Measurements from ENCODE around the gene KCNN3. TPM values are rescaled to one million over a fixed set of nuclear protein-coding genes. Genes with fewer than 3 reads are reported as not detected.
"Not testable (repeated sequence)": the region's sequence is repeated elsewhere in the genome, so short reads cannot be mapped to it uniquely, and the experiment has no call there.

KCNN3 gene
- not detected for total RNA-seq

- Mint-ChIP-seq H3K27me3 (ENCODE audit: low read depth) (peaks cover 29% of the 10 kb centered on the region), H3K4me3 (no peak within 1 kb of the TSS), H3K9me3 (ENCODE audit: insufficient read depth) (no peaks in the 10 kb centered on the region), H3K36me3 (ENCODE audit: low read depth) (no peaks in the 10 kb centered on the region), H3K27ac (no peak within 1 kb of the TSS), H3K4me1 (ENCODE audit: low read depth) (peaks cover 25% of the 10 kb centered on the region)
- ATAC-seq (peak; percentile 96), DNase-seq (peak; percentile 79)
- ChIA-PET POLR2A (no interaction called here), CTCF (interaction anchor here (0.7 to 2.1 kb wide), 4 partner anchors 8 to 310 kb away, joined by 3 to 9 read pairs (median 6); no protein-coding TSS in a partner anchor)
Observed at GRCh38 chr1:154870115-154870571, at the start of gene KCNN3. Gene KCNN3, minus strand, starts transcription at chr1:154870281. Its CDS starts 317 bp downstream, at chr1:154869964.

- Mint-ChIP-seq H3K27me3 (ENCODE audit: low read depth) (peaks cover 3% of the 10 kb centered on the region), H3K4me3 (no peak overlapping the region), H3K36me3 (ENCODE audit: low read depth) (peaks cover 16% of the 10 kb centered on the region), H3K9me3 (ENCODE audit: insufficient read depth) (peaks cover 5% of the 10 kb centered on the region), H3K4me1 (ENCODE audit: low read depth) (no peaks in the 10 kb centered on the region), H3K27ac (no peak overlapping the region)
- ChIA-PET CTCF (interaction anchor here (1.0 kb wide), 1 partner anchor 8 kb away, joined by 3 read pairs; no protein-coding TSS in a partner anchor), POLR2A (no interaction called here)
- no peak for ATAC-seq
- no peak for DNase-seq
Observed at GRCh38 chr1:154913273-154913672, 43.2 kb upstream of the KCNN3 start.

GRCh38 chr1:154912755-154913154, 42.7 kb upstream of the KCNN3 start:
- peaks cover 16% of the 10 kb centered on the region for H3K36me3 Mint-ChIP-seq (ENCODE audit: low read depth)
- ChIA-PET CTCF (interaction anchor here (1.0 kb wide), 1 partner anchor 8 kb away, joined by 3 read pairs; no protein-coding TSS in a partner anchor), POLR2A (interaction anchor here (1.0 kb wide), 1 partner anchor 23 kb away, joined by 3 read pairs; no protein-coding TSS in a partner anchor)
- DNase-seq (no peak), ATAC-seq (no peak)
- no peaks in the 10 kb centered on the region for H3K4me1 Mint-ChIP-seq (ENCODE audit: low read depth)
- no peak overlapping the region for H3K27ac Mint-ChIP-seq
- H3K4me3 Mint-ChIP-seq: no peak overlapping the region
- peaks cover 5% of the 10 kb centered on the region for H3K9me3 Mint-ChIP-seq (ENCODE audit: insufficient read depth)
- peaks cover 3% of the 10 kb centered on the region for H3K27me3 Mint-ChIP-seq (ENCODE audit: low read depth)

GRCh38 chr1:154911691-154912550, 41.8 kb upstream of the KCNN3 start:
- H3K4me3 Mint-ChIP-seq: no peak overlapping the region
- H3K27ac Mint-ChIP-seq: no peak overlapping the region
- no peak for ATAC-seq
- ChIA-PET POLR2A (interaction anchor here (1.0 kb wide), 1 partner anchor 24 kb away, joined by 3 read pairs; no protein-coding TSS in a partner anchor), CTCF (no interaction called here)
- peaks cover 15% of the 10 kb centered on the region for H3K36me3 Mint-ChIP-seq (ENCODE audit: low read depth)
- DNase-seq: no peak
- no peaks in the 10 kb centered on the region for H3K4me1 Mint-ChIP-seq (ENCODE audit: low read depth)
- peaks cover 3% of the 10 kb centered on the region for H3K27me3 Mint-ChIP-seq (ENCODE audit: low read depth)
- H3K9me3 Mint-ChIP-seq (ENCODE audit: insufficient read depth): peaks cover 5% of the 10 kb centered on the region

GRCh38 chr1:154910851-154911250, 40.8 kb upstream of the KCNN3 start:
- no peak overlapping the region for H3K27ac Mint-ChIP-seq
- POLR2A ChIA-PET: no interaction called here
- H3K4me3 Mint-ChIP-seq: no peak overlapping the region
- ATAC-seq (no peak), DNase-seq (no peak)
- peaks cover 5% of the 10 kb centered on the region for H3K36me3 Mint-ChIP-seq (ENCODE audit: low read depth)
- CTCF ChIA-PET: interaction anchor here (1.1 to 1.2 kb wide), 2 partner anchors 33 to 241 kb away, joined by 3 read pairs; no protein-coding TSS in a partner anchor
- no peaks in the 10 kb centered on the region for H3K9me3 Mint-ChIP-seq (ENCODE audit: insufficient read depth)
- H3K4me1 Mint-ChIP-seq (ENCODE audit: low read depth): no peaks in the 10 kb centered on the region
- H3K27me3 Mint-ChIP-seq (ENCODE audit: low read depth): peaks cover 3% of the 10 kb centered on the region

GRCh38 chr1:154908937-154909336, 38.9 kb upstream of the KCNN3 start:
- Mint-ChIP-seq H3K4me3 (no peak overlapping the region), H3K4me1 (ENCODE audit: low read depth) (no peaks in the 10 kb centered on the region), H3K36me3 (ENCODE audit: low read depth) (no peaks in the 10 kb centered on the region), H3K27me3 (ENCODE audit: low read depth) (peaks cover 3% of the 10 kb centered on the region), H3K9me3 (ENCODE audit: insufficient read depth) (no peaks in the 10 kb centered on the region), H3K27ac (no peak overlapping the region)
- DNase-seq (no peak), ATAC-seq (no peak)
- ChIA-PET CTCF (no interaction called here), POLR2A (no interaction called here)

- H3K27me3 Mint-ChIP-seq (ENCODE audit: low read depth); H3K4me1 Mint-ChIP-seq (ENCODE audit: low read depth); DNase-seq; H3K36me3 Mint-ChIP-seq (ENCODE audit: low read depth); POLR2A ChIA-PET; H3K27ac Mint-ChIP-seq; H3K4me3 Mint-ChIP-seq; ATAC-seq; CTCF ChIA-PET; H3K9me3 Mint-ChIP-seq (ENCODE audit: insufficient read depth): not testable (repeated sequence)
Observed at GRCh38 chr1:154908129-154908528, 38.0 kb upstream of the KCNN3 start.

GRCh38 chr1:154906621-154907081, 36.6 kb upstream of the KCNN3 start:
- Mint-ChIP-seq H3K9me3 (ENCODE audit: insufficient read depth) (no peaks in the 10 kb centered on the region), H3K4me3 (no peak overlapping the region), H3K27me3 (ENCODE audit: low read depth) (peaks cover 3% of the 10 kb centered on the region), H3K36me3 (ENCODE audit: low read depth) (no peaks in the 10 kb centered on the region), H3K27ac (no peak overlapping the region), H3K4me1 (ENCODE audit: low read depth) (no peaks in the 10 kb centered on the region)
- DNase-seq (no peak), ATAC-seq (no peak)
- ChIA-PET CTCF (interaction anchor here (1.0 to 1.4 kb wide), 2 partner anchors 93 to 178 kb away, joined by 3 to 4 read pairs; no protein-coding TSS in a partner anchor), POLR2A (no interaction called here)

GRCh38 chr1:154902938-154903566, 33.0 kb upstream of the KCNN3 start:
- Mint-ChIP-seq H3K27me3 (ENCODE audit: low read depth) (peaks cover 2% of the 10 kb centered on the region), H3K9me3 (ENCODE audit: insufficient read depth) (no peaks in the 10 kb centered on the region), H3K4me3 (no peak overlapping the region), H3K36me3 (ENCODE audit: low read depth) (no peaks in the 10 kb centered on the region), H3K27ac (no peak overlapping the region), H3K4me1 (ENCODE audit: low read depth) (no peaks in the 10 kb centered on the region)
- POLR2A ChIA-PET: no interaction called here
- CTCF ChIA-PET: no interaction called here
- DNase-seq (no peak), ATAC-seq (no peak)

GRCh38 chr1:154901591-154901990, 31.5 kb upstream of the KCNN3 start:
- H3K27me3 Mint-ChIP-seq (ENCODE audit: low read depth): peaks cover 2% of the 10 kb centered on the region
- ATAC-seq (no peak), DNase-seq (no peak)
- no peaks in the 10 kb centered on the region for H3K4me1 Mint-ChIP-seq (ENCODE audit: low read depth)
- H3K4me3 Mint-ChIP-seq: no peak overlapping the region
- no peaks in the 10 kb centered on the region for H3K9me3 Mint-ChIP-seq (ENCODE audit: insufficient read depth)
- CTCF ChIA-PET: no interaction called here
- POLR2A ChIA-PET: no interaction called here
- H3K36me3 Mint-ChIP-seq (ENCODE audit: low read depth): no peaks in the 10 kb centered on the region
- no peak overlapping the region for H3K27ac Mint-ChIP-seq

GRCh38 chr1:154899041-154899440, 29.0 kb upstream of the KCNN3 start:
- Mint-ChIP-seq H3K27me3 (ENCODE audit: low read depth) (peaks cover 7% of the 10 kb centered on the region), H3K9me3 (ENCODE audit: insufficient read depth) (no peaks in the 10 kb centered on the region), H3K4me3 (no peak overlapping the region), H3K27ac (no peak overlapping the region), H3K36me3 (ENCODE audit: low read depth) (no peaks in the 10 kb centered on the region), H3K4me1 (ENCODE audit: low read depth) (no peaks in the 10 kb centered on the region)
- POLR2A ChIA-PET: no interaction called here
- ATAC-seq (no peak), DNase-seq (no peak)
- CTCF ChIA-PET: no interaction called here

- ATAC-seq (no peak), DNase-seq (no peak)
- Mint-ChIP-seq H3K27ac (no peak overlapping the region), H3K27me3 (ENCODE audit: low read depth) (peaks cover 9% of the 10 kb centered on the region), H3K36me3 (ENCODE audit: low read depth) (no peaks in the 10 kb centered on the region), H3K4me1 (ENCODE audit: low read depth) (no peaks in the 10 kb centered on the region), H3K9me3 (ENCODE audit: insufficient read depth) (no peaks in the 10 kb centered on the region), H3K4me3 (no peak overlapping the region)
- ChIA-PET POLR2A (interaction anchor here (0.8 kb wide), 1 partner anchor 86 kb away, joined by 3 read pairs; the partner anchor contains the start of gene FLAD1), CTCF (interaction anchor here (2.6 kb wide), 1 partner anchor 18 kb away, joined by 8 read pairs; no protein-coding TSS in a partner anchor)
Observed at GRCh38 chr1:154896771-154897286, 26.7 kb upstream of the KCNN3 start.

All from activated CD8-positive, alpha-beta T cell treated with anti-CD3 and anti-CD28 coated beads, Interleukin-2, amount 10 ng/mL, durations not matched to agents 7 days and 5 days (primary cell).